ENCODE data around the gene ARL14EP.

The ARL14EP gene

DNA sequence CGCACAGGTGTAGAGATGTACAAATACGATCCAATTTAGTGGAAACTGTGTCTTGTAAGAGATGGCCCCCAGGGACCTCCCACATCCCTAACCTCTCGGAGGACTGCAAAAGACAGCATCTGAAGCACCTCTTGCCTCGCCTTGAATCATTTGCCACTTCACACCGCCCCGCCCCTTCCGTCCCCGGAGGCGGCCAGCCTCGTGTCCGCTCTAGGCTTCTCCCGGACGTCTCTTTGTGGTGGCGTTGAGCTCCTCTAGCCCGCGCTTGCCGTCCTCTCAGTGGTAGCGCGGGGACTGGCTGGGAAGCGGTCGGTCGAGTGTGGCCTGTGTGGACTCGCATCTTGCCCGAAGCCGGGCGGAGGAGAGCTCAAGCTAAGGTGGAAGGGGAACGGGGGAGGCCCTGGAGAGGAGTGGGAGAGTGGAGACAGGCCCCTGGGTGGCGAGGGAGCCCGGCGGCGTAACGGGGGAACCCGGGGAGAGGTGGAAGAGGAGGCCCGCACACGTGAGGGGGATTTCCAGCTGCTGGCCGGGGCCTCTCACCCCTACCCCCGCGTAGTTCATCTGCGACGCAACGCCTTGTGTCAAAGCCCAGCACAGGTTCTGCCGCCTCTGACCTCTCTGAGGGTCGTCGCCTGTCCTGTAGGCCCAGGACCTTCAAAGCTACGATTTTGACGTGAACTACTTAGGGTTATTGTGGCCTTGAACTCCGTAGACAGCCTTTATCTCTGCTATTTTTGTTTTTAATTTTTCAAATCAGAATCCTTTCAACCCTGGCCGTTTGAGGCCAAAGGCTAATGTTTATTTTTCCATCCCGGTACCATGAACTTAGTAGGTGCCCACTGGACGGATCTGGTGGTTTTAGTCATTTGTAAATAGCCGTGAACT is at the start of gene ARL14EP:
TSS of gene ARL14EP (plus strand) at position 279 of the 885 bp plus-strand sequence. CDS start 7,845 bp downstream, outside the sequence.
- DNase-seq: peak; percentile 89

- DNase-seq: no peak
Measured at GRCh38 chr11:30277176-30277575, 45.7 kb upstream of the ARL14EP start.

DNA sequence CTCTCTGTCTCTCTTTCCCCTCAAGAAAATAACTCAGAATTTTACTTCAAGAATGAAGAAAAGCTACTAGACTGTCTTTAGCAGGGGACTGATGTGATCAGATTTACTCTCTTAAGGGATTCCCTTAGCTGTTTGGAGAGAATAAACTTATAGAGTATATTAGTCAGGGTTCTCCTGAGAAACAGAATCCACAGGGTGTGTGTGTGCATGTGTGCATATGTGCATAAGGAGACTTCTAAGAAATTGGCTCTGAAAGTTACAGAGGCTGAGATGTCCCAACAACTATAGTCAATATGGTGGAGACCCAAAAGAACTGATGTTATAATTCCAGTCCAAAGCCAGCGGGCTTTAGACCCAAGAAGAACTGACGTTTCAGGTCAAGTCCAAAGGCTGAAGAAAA is 43.1 kb upstream of the ARL14EP start:
- DNase-seq: no peak

DNA sequence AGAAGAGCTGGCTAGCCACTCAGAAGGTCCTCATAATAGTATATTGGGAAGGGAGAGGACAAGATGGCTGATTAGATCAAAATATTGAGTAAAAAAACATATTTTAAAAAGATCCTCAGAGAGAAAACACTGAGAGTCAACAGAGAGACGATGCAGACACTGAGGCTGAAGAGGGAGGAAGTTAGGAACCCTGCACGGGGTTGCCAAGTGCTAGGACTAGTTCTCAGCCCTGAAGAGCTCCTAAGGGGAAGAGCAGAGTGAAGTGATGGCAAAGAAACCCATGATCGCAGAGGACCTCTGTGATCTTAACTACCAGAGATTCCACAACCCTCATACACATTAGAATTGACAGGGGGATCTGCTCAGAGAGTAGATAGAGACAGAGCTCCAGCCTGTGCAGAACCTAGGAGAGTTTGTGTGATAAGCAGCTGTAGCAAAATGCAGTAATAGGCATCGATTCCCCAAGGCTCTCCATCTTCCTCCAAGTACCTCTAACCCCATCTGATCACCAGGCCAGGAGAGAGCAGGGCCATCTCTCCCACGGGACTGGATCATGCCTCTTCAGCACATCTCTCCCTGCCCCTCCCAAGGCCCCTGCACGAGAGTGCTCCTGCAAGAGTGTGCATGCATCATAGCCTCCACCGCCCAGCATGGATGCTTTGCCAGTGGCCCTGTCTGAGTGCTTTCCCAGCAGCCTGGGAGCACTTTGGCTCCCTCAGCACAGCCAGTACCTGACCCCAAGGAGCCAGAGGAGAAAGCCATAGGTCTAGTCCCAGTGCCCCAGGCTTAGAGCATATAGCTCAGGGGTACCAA is 41.2 kb upstream of the ARL14EP start:
- DNase-seq: no peak

DNA sequence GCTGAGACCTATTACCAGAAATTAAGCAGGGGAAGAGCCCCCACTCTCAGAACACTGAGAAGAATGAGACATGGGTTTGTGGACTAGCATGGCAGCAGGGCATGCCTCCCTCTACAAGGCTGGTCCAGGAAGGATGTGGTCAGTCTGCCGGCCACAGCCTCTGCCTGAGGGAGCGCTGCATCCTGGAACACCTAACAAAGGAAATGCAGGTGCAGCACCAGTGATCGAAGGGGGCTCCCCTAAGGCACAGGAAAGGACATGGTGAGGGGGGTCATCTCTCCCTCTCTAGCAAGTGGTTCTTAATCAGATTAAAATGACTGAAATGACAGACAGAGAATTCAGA is 40.6 kb upstream of the ARL14EP start:
- DNase-seq: no peak

- no peak for DNase-seq
Measured at GRCh38 chr11:30284836-30285235, 38.1 kb upstream of the ARL14EP start.

GRCh38 chr11:30285416-30286121 is 37.3 kb upstream of the ARL14EP start:
- DNase-seq: no peak

- DNase-seq: no peak
Measured at GRCh38 chr11:30291331-30291730, 31.6 kb upstream of the ARL14EP start.

DNA sequence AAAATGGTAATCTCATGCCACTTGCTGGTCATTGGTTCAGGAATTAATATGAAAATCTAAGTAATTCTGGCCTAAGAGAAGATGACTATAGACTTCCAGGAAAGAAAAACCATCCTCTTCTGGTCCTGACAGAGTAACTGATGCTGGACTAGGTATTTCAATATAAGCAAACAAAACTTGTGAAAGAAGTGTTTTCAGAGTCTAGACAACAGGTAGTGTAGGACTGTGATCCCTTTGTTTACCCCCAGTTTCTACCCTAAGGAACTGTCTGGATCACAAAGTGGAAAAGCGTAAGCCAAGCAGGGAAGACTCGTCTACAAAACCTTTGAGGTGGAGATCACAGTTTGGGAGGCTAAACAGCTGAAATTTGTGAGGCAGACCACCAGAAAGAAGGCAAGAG is 30.4 kb upstream of the ARL14EP start:
- DNase-seq: no peak

DNA sequence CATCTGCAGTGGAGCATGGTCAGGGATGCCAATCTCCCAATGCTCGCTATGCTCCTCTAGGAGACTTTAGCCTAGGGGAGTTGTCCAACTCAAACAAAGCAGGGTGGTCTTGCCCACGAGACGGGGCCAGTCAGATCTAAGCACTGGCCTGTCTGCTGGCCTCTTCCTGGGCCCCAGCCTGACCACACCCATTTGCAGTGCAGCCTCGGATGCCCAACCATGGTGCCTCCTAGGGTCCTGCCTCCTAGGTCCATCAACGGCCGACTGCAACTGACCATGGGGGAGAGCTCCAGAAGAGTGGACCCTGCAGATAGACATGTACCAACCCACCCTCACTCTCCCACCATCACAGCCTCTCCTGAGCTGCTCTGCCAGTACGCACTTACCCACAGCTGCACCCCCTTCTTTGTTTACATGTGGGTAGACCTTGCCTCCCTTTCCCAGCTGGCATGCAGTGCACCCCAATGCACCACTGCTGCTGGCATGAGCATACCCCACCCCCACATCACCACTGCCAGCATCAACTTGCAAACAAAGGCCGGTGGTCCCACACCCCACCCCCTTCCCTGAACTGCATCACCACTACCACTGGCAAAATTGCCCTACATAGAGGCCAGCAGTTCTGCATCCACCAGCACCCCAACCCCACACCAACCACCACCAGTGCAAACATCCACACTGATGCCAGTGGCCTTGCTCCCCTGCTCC is 27.6 kb upstream of the ARL14EP start:
- no peak for DNase-seq

GRCh38 chr11:30304620-30305019 is 18.3 kb upstream of the ARL14EP start:
- DNase-seq: no peak

DNA sequence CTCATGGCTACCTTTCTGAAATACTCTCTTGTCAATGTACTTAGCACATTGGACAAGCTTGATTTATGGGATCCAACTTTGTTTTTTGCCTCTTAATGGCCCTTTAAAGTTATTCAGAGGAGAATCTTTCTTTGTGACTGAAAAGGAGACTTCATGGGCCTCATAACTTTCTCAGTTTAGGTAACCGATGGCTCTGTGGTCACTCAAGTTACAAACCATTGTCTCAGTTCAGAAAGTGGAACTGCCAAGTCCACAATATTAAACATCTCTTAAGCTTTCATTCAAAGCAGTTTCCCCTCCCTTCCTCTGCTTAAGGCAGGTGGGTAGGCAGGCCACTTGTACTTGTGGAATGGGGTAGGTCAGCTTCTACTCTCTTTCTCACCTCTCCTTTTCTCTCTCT is 12.3 kb upstream of the ARL14EP start:
- no peak for DNase-seq

DNA sequence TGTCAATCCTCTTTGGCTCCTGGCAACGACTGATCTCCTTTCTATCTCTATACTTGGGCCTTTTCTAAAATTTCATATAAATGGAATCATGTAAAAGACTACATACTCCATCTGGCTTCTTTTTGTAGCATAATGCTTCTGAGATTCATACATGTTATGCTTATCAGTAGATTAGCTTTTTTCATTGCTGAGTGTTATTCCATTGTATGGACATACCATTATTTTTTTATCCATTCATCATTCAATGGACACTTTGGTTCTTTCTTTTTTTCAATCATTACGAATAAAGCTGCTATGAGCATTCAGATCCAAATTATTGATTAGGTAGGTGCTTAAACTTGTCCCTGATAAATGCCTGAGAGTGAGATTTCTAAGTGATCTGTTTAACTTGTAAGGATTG is 11.7 kb upstream of the ARL14EP start:
- no peak for DNase-seq

GRCh38 chr11:30312243-30312642 is 10.7 kb upstream of the ARL14EP start:
- no peak for DNase-seq

GRCh38 chr11:30313580-30313979 is 9.3 kb upstream of the ARL14EP start:
- DNase-seq: no peak

GRCh38 chr11:30314625-30315024 is 8.3 kb upstream of the ARL14EP start:
- no peak for DNase-seq

DNA sequence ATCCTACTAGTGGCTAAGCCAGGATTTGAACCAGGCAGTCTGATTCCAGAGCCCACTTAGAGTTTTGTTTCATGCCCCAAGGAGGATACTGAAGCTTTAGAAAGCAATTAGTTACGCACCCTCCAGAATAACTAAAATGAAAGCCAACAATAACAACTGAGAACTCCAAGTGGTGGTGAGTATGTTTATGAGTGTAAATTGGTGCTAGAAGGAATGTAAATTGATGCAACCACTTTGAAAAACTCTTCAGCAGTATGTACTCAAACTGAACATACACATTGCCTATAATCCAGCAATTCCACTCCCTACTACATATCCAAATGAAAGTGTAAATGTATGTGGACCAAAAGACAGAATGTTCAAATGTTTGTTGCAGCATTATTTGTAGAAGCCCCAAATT is 6.7 kb upstream of the ARL14EP start:
- no peak for DNase-seq

DNA sequence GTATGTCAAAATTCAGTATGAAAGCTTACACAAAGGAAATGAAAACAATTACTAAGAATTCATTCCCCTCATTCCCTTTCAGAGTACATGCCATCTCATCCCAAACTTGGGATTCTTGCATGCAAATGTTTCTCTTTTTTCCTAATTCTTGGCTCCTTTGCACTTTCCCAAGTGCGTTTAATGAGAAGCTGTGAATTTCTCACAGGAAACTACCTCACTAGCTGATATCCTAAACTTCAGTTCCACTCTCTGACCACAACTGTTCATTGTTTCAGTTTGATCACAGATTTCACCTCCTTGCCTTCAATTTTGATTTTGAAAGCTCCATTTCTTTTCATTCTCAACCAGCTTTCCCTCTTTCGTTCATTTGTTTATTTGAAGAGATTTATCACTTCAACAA is 5.9 kb upstream of the ARL14EP start:
- DNase-seq: no peak

DNA sequence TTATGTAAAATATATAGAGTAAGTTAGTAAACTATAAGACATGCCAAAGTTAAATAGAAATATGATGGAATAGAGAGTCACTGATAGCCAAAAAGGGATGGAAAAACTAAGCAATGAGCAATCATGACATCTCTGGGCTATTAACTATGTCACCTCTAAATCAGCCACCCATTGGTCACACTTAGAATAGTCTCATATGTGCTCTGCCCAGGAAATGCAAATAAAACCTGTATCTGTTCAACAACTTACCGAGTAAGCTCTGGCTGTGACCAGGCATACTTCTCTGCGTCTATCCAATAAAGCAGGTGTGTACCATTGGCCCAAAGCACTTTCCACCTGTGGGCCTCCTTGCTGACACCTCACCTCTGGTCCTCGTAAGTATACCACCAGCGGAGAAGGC is 1.6 kb upstream of the ARL14EP start:
- DNase-seq: no peak

- DNase-seq: no peak
Measured at GRCh38 chr11:30322191-30322590, 713 bp upstream of the ARL14EP start.

- DNase-seq: no peak
Measured at GRCh38 chr11:30326114-30326778, 3.3 kb downstream of the ARL14EP start.

DNA sequence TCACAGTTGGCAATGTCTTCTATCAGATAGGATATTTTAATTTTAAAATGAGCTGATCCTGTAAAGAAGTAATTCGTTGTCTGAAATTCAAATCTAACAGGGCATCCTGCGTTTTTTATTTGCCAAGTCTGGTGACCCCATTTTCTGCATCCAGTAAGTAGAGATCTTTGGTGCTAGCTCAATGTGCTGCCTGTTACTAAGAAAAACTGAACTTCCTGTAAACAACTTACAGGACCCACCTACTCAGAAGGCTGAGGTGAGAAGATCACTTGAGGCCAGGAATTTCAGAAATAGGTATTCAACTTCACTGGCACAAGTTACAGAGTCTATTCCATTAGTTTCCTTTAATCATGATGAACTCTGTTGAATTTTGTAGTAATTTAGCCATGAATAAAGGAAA is 4.0 kb downstream of the ARL14EP start:
- no peak for DNase-seq

All from NCI-H524 treated with DMSO at 0.1 percent for 48 hours (cell line).